ENCODE measurements around the gene TP63.

Gene TP63

GRCh38 chr3:189786479-189787064, 155.4 kb downstream of the TP63 start:
- no peak for FAIRE-seq

DNA sequence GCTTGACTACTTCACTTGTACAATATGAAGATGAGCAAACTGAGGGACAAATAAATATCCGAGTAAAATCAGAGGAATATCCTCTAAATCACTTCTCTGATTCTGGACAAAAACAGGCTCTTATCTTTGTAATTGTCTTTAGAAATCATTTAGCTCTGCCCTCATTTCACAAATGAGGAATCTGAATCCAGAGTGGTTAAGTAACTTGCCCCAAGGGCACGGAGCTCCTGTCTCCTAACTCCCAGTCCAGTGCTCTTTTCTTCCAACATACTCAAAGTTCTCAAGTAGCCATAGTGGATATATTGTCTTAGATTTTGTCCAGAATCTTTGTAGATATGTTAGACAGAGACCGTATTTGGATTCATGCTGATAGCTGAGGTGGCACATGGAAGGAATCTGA, 156.0 kb downstream of the TP63 start:
- FAIRE-seq: no peak

DNA sequence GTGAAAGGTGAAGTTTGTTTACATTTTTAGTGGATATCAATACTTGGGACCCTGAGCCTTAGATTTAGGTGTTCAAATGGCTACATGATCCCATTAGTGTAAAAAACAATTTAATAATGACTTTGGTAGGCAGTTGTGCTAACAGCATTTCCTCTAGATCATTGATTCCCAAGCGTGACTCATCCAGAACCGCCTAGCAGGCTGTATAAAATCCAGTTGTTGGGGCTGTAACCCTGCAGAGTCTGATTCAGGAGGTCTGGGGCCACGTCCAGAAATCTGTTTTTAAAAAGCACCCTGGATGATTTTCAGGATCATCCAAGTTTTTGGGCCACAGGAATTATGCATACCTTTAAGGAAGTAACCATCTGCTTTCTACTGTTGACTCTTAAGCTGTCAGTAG, 156.4 kb downstream of the TP63 start:
- FAIRE-seq: no peak

DNA sequence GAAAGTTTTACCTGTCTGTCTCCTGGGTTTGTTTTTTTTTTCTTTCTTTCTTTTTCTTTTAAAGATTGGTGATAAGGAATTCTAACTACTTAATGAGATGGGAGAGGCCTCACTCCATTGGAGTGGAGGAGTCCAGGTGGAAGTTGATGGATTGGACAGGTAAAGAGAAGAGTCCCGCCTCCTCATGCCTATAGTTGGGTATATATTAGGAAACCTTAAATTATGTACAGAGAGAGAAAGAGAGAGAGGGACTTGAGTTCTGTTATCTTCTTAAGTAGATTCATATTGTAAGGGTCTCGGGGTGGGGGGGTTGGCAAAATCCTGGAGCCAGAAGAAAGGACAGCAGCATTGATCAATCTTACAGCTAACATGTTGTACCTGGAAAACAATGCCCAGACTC, 158.2 kb downstream of the TP63 start:
- no peak for FAIRE-seq

DNA sequence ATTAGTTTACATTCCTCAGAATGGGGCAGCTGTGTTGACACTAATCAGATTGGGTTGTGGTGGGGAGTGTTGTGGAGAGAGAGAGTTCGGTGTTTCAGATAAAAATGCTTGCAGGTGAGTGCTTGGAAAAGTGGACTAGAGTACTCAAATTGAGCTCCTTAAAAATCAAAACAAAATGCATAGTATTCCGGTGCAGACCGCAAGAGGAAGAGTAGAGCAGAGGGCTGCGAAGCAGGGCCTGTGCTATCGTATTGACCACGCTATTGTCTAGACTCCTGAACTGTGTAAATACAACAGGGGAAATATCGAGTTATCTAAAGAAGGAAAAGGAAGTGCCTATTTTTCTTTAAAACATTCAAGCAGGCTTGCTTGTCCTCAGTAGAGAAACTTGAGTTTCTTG, 159.5 kb downstream of the TP63 start:
- FAIRE-seq: no peak

GRCh38 chr3:189792046-189792929, 161.1 kb downstream of the TP63 start:
- FAIRE-seq: no peak

- FAIRE-seq: no peak
These were observed 163.3 kb downstream of the TP63 start for GRCh38 chr3:189794518-189794917.

GRCh38 chr3:189797103-189797750, 166.0 kb downstream of the TP63 start:
- no peak for FAIRE-seq

GRCh38 chr3:189799366-189799765, 168.2 kb downstream of the TP63 start:
- no peak for FAIRE-seq

DNA sequence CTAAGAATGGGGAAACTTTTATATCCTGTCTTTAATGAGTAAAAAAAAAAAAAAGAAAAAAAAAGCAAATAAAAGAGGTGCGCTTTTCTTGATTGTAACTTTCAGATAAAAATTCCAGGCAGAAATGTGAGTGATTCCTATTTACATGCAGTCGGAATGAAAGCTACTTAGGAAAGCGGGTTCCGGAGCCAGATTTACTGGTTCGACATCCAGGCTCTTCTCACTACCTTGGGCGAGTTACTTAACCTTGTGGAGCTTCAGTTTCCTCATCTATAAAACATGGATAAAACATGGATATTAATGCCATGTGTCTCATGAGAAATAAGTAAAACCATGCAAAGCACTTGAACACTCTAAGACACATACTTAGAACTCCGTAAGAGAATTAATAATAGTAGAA, 169.2 kb downstream of the TP63 start:
- FAIRE-seq: no peak

DNA sequence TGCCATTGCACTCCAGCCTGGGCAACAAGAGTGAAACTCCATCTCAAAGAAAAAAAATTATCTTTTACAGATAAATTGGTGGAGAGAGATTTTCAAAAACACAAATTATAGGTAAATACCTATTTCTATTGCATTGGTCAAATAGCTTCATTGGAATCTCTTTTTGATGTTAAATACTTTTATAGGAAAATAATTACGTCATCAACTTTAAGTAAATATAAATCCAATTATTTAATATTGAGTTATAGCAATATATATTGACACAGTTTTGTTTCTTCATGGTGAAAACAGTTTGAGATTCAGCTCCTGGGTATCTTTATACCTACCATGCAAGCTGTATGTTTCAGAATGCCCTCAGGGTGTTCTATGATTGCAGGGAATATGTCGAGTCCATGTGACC, 172.1 kb downstream of the TP63 start:
- FAIRE-seq: no peak

DNA sequence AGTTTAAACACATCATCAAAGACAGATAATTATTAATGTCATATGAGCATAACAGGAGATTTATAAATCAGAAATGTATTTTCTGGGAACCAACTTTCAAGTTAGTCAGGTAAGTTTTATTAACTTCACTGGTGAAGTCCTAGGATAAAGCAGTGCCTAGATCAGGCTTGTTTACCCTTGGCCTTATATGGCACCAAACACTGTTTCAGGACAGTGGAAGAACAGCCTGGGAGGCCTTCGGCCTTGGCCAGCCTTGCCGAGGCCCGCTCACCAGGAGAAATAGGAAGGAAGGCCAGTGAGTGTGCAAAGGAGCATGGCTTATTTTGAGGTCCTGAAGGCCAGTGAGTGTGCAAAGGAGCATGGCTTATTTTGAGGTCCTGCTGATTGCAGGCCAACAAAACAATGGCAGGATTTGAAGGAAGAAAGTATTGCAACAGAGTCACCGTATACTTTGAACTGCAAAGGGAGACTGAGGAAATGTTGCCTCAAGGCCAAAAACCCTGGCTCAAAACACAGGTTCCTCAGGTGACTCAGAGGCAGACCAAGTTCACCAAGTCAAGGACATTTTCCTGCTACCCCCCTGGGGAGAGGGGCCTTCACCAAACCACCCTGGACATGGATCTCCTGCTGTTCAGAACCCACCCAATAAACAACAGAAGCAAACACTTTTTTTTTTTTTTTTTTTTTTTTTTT, 174.3 kb downstream of the TP63 start:
- no peak for FAIRE-seq

GRCh38 chr3:189806171-189806951, 175.2 kb downstream of the TP63 start:
- FAIRE-seq: no peak

- FAIRE-seq: no peak
These were observed 177.2 kb downstream of the TP63 start for GRCh38 chr3:189808246-189809007.

DNA sequence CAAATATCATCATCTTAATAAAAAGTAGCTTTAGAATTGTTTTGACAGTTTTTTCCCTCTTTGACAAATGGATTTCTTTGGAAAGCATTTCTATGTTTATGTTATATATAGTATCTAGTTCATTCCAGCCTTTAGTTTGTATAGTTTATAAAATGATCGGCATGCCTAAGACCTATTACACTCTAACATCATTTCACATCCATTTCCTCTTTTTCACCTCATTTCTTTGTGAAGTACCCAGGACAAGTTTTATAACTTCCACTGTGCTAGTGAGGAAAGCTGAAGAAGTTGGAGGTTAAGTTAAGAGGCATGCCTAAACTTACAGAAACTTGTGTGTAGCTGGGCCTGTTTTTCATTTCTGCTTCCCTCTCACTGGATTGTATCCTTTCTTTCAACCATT, 178.4 kb downstream of the TP63 start:
- FAIRE-seq: no peak

- no peak for FAIRE-seq
These were observed 181.7 kb downstream of the TP63 start for GRCh38 chr3:189812806-189813465.

DNA sequence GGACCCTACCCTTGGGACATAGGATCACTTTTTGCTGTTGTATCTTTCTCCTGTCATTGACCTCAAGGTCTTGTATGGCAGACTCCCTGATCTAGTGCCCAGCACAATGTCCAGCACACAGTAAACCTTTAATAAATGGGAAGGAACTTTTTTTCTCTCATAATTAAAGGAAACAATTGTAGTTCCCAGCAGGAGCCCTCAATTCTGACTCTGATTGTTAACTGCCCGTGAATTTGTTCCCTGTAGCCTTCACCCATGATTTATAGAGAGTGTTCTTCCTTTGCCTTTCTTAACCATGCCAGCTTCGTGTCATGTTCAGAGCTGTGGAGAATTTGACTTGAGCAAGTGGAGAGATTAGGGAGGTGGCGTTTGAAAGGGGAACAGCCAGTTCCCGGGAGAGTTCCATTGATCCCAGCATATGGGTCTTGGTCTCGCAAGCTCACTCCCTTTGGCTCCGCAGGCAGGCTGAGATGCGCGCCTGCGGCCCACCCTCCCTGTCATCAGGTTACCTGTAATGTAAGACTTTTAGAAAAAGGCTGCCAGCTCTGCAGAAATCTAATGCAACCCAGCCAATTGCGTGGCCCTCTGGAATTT, 182.6 kb downstream of the TP63 start:
- FAIRE-seq: no peak

DNA sequence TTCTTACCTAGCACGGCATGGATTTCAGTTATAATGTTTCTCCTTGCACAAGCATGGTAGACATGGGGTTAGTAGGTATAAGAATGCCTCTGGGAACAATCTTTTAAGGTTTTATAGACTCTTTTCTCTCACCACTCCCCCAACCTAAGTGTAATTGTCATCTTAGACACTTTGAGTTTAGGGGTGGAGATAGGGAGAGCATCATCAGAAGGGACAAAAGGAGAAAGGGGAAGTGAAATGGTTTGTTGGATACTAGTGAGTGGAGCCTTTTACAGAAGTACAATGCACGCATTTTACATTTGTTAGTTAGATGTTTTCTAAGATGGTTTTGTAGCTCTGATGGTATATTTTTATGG, 189.2 kb downstream of the TP63 start:
- no peak for FAIRE-seq

DNA sequence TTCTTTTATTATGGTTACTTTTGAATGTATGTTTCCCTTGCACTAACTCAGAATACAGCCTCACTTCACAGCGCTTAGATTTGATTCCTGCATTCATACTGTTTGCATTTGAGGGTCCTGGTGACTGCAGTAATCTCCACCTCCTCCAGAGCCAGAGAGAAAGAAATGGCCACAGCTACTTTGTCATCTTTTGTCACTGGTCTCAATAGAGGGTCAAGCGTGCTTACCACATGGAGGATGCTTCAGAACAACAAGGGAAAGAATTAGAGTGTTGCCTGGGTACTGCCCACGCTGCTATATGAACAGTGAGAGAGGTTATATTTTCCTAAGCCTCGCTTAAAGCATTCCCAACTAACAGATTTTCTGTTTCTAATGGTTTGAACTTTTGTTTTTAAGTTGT, 190.1 kb downstream of the TP63 start:
- FAIRE-seq: no peak

GRCh38 chr3:189822726-189823125, 191.5 kb downstream of the TP63 start:
- no peak for FAIRE-seq
